ENCODE data around the gene SLC6A16. TPM values are rescaled to one million over a fixed set of nuclear protein-coding genes. Genes with fewer than 3 reads are reported as not detected.

SLC6A16 gene
- total and polyA plus RNA-seq, 4 donors: 2.4 to 12.9 (median 3.8) TPM

GRCh38 chr19:49348305-49349189 lies 23.6 kb upstream of the SLC6A16 start:
- Histone ChIP-seq H3K9me3 (ENCODE audit: control insufficient read depth, low read length) (no peaks in the 10 kb centered on the region), H3K27ac (ENCODE audit: low read depth in 1 of 2, low read length in 2 of 2) (no peak overlapping the region), H3K4me1 (ENCODE audit: control insufficient read depth in 1 of 2, insufficient read depth in 2 of 2, low read length in 2 of 2) (no peaks in the 10 kb centered on the region), H3K27me3 (ENCODE audit: control insufficient read depth in 1 of 2, insufficient read depth in 2 of 2, low read length in 1 of 2) (no peaks in the 10 kb centered on the region), H3K36me3 (ENCODE audit: control insufficient read depth in 1 of 2, insufficient read depth in 2 of 2, low read length in 1 of 2) (peaks cover 0 to 3% of the 10 kb centered on the region in 2 donors), H3K4me3 (ENCODE audit: low read length in 2 of 2) (no peak overlapping the region)
- DNase-seq (no peak), ATAC-seq (ENCODE audit: low FRiP score) (no peak)
- WGBS, 2 donors: 90 to 91% methylated on average over 12 of the region's 12 CpGs
- intact Hi-C loops (cut with DNase I): no loop called here

- ATAC-seq (ENCODE audit: low FRiP score) (peak; percentile 64), DNase-seq (no peak)
- H3K4me3 ChIP-seq (ENCODE audit: low read length in 2 of 2): no peak overlapping the region
- peaks cover 0 to 3% of the 10 kb centered on the region in 2 donors for H3K36me3 ChIP-seq (ENCODE audit: control insufficient read depth in 1 of 2, insufficient read depth in 2 of 2, low read length in 1 of 2)
- H3K27ac ChIP-seq (ENCODE audit: low read depth in 1 of 2, low read length in 2 of 2): no peak overlapping the region
- WGBS, 2 donors: 53 to 54% methylated on average over 3 of the region's 3 CpGs
- H3K27me3 ChIP-seq (ENCODE audit: control insufficient read depth in 1 of 2, insufficient read depth in 2 of 2, low read length in 1 of 2): no peaks in the 10 kb centered on the region
- no peaks in the 10 kb centered on the region for H3K4me1 ChIP-seq (ENCODE audit: control insufficient read depth in 1 of 2, insufficient read depth in 2 of 2, low read length in 2 of 2)
- H3K9me3 ChIP-seq (ENCODE audit: control insufficient read depth, low read length): no peaks in the 10 kb centered on the region
- intact Hi-C loops (cut with DNase I): no loop called here
Observed at GRCh38 chr19:49347835-49348234, 22.8 kb upstream of the SLC6A16 start.

- H3K9me3 ChIP-seq (ENCODE audit: control insufficient read depth, low read length): no peaks in the 10 kb centered on the region
- WGBS, 2 donors: 93 to 94% methylated on average over 15 of the region's 15 CpGs
- DNase-seq (no peak), ATAC-seq (ENCODE audit: low FRiP score) (no peak)
- peaks cover 0 to 3% of the 10 kb centered on the region in 2 donors for H3K36me3 ChIP-seq (ENCODE audit: control insufficient read depth in 1 of 2, insufficient read depth in 2 of 2, low read length in 1 of 2)
- intact Hi-C loops (cut with DNase I): no loop called here
- no peak overlapping the region for H3K4me3 ChIP-seq (ENCODE audit: low read length in 2 of 2)
- H3K4me1 ChIP-seq (ENCODE audit: control insufficient read depth in 1 of 2, insufficient read depth in 2 of 2, low read length in 2 of 2): no peaks in the 10 kb centered on the region
- no peaks in the 10 kb centered on the region for H3K27me3 ChIP-seq (ENCODE audit: control insufficient read depth in 1 of 2, insufficient read depth in 2 of 2, low read length in 1 of 2)
- no peak overlapping the region for H3K27ac ChIP-seq (ENCODE audit: low read depth in 1 of 2, low read length in 2 of 2)
Observed at GRCh38 chr19:49347191-49347590, 22.2 kb upstream of the SLC6A16 start.

- H3K36me3 ChIP-seq (ENCODE audit: control insufficient read depth in 1 of 2, insufficient read depth in 2 of 2, low read length in 1 of 2): peaks cover 0 to 1% of the 10 kb centered on the region in 2 donors
- no peak for ATAC-seq (ENCODE audit: low FRiP score)
Observed at GRCh38 chr19:49344505-49345423, 19.8 kb upstream of the SLC6A16 start.

GRCh38 chr19:49343123-49343522 lies 18.1 kb upstream of the SLC6A16 start:
- 95 to 99% methylated on average over 6 to 7 of the region's 7 CpGs for WGBS, 2 donors
- Histone ChIP-seq H3K27ac (ENCODE audit: low read depth in 1 of 2, low read length in 2 of 2) (no peak overlapping the region), H3K36me3 (ENCODE audit: control insufficient read depth in 1 of 2, insufficient read depth in 2 of 2, low read length in 1 of 2) (peaks cover 0 to 1% of the 10 kb centered on the region in 2 donors), H3K27me3 (ENCODE audit: control insufficient read depth in 1 of 2, insufficient read depth in 2 of 2, low read length in 1 of 2) (no peaks in the 10 kb centered on the region), H3K4me1 (ENCODE audit: control insufficient read depth in 1 of 2, insufficient read depth in 2 of 2, low read length in 2 of 2) (no peaks in the 10 kb centered on the region), H3K9me3 (ENCODE audit: control insufficient read depth, low read length) (no peaks in the 10 kb centered on the region), H3K4me3 (ENCODE audit: low read length in 2 of 2) (no peak overlapping the region)
- intact Hi-C loops (cut with DNase I): no loop called here
- ATAC-seq (ENCODE audit: low FRiP score): no peak
- peak; percentile 38 to 49 for DNase-seq

More at GRCh38 chr19:49344505-49345423, 19.8 kb upstream of the SLC6A16 start:
- Histone ChIP-seq H3K27ac (ENCODE audit: low read depth in 1 of 2, low read length in 2 of 2) (no peak overlapping the region), H3K9me3 (ENCODE audit: control insufficient read depth, low read length) (no peaks in the 10 kb centered on the region), H3K4me3 (ENCODE audit: low read length in 2 of 2) (no peak overlapping the region), H3K27me3 (ENCODE audit: control insufficient read depth in 1 of 2, insufficient read depth in 2 of 2, low read length in 1 of 2) (no peaks in the 10 kb centered on the region), H3K4me1 (ENCODE audit: control insufficient read depth in 1 of 2, insufficient read depth in 2 of 2, low read length in 2 of 2) (no peaks in the 10 kb centered on the region)
- intact Hi-C loops (cut with DNase I): no loop called here
- DNase-seq: peak; percentile 33 to 46
- WGBS, 2 donors: 78 to 86% methylated on average over 11 of the region's 11 CpGs

GRCh38 chr19:49342291-49342721 lies 17.3 kb upstream of the SLC6A16 start:
- intact Hi-C loops (cut with DNase I): no loop called here
- Histone ChIP-seq H3K27me3 (ENCODE audit: control insufficient read depth in 1 of 2, insufficient read depth in 2 of 2, low read length in 1 of 2) (no peaks in the 10 kb centered on the region), H3K4me1 (ENCODE audit: control insufficient read depth in 1 of 2, insufficient read depth in 2 of 2, low read length in 2 of 2) (no peaks in the 10 kb centered on the region), H3K27ac (ENCODE audit: low read depth in 1 of 2, low read length in 2 of 2) (no peak overlapping the region), H3K36me3 (ENCODE audit: control insufficient read depth in 1 of 2, insufficient read depth in 2 of 2, low read length in 1 of 2) (peaks cover 0 to 1% of the 10 kb centered on the region in 2 donors), H3K4me3 (ENCODE audit: low read length in 2 of 2) (no peak overlapping the region), H3K9me3 (ENCODE audit: control insufficient read depth, low read length) (no peaks in the 10 kb centered on the region)
- ATAC-seq (ENCODE audit: low FRiP score): no peak
- DNase-seq: peak; percentile 29 to 73
- WGBS, 2 donors: 90 to 92% methylated on average over 11 of the region's 11 CpGs

GRCh38 chr19:49340865-49341718 lies 16.1 kb upstream of the SLC6A16 start:
- H3K36me3 ChIP-seq (ENCODE audit: control insufficient read depth in 1 of 2, insufficient read depth in 2 of 2, low read length in 1 of 2): no peaks in the 10 kb centered on the region
- intact Hi-C loops (cut with DNase I): no loop called here
- ATAC-seq (ENCODE audit: low FRiP score): no peak

More at GRCh38 chr19:49340865-49341718, 16.1 kb upstream of the SLC6A16 start:
- H3K27ac ChIP-seq (ENCODE audit: low read depth in 1 of 2, low read length in 2 of 2): peak overlapping the region in 1 of 2 donors; percentile 5
- no peaks in the 10 kb centered on the region for H3K27me3 ChIP-seq (ENCODE audit: control insufficient read depth in 1 of 2, insufficient read depth in 2 of 2, low read length in 1 of 2)
- DNase-seq: peak; percentile 41 to 53
- H3K9me3 ChIP-seq (ENCODE audit: control insufficient read depth, low read length): no peaks in the 10 kb centered on the region
- H3K4me3 ChIP-seq (ENCODE audit: low read length in 2 of 2): no peak overlapping the region
- WGBS, 2 donors: 95% methylated on average over 11 of the region's 11 CpGs
- H3K4me1 ChIP-seq (ENCODE audit: control insufficient read depth in 1 of 2, insufficient read depth in 2 of 2, low read length in 2 of 2): no peaks in the 10 kb centered on the region
